Tongue (tissue), 3 donors: ENCODE measurements around the gene MRGPRX3. TPM values are rescaled to one million over a fixed set of nuclear protein-coding genes. Genes with fewer than 3 reads are reported as not detected.

Experiments used
- DNase-seq: peaks from one replicate; pipeline ENCODE4 v3.0.0-alpha.2; 2015
- small RNA-seq: library from RNA; depleted of rRNA; stranded (forward); fragments of <200 nt; gene quantifications from one replicate; pipeline ENCODE3, GENCODE V24; 2014; ENCODE audit warnings: low replicate concordance
- total RNA-seq: library from RNA; depleted of rRNA; stranded (reverse); fragments of >200 nt; gene quantifications from one replicate; pipeline ENCODE4 v1.2.3, GENCODE V29; 2014

Gene MRGPRX3
- total RNA-seq, 1 donor from 2014 or later: 0.51 TPM

- DNase-seq: peak; percentile 3
Measured at GRCh38 chr11:18171377-18172000, 39.1 kb downstream of the MRGPRX3 start.

GRCh38 chr11:18172666-18173065, 40.3 kb downstream of the MRGPRX3 start, which contains the start of gene MRGPRX4:
MRGPRX4 (plus strand) TSS chr11:18172837; CDS start chr11:18173257, 420 bp downstream.
- no peak for DNase-seq

- no peak for DNase-seq
Measured at GRCh38 chr11:18173225-18173866, 41.0 kb downstream of the MRGPRX3 start.

Small RNA genes lying within 50 kb of the gene (small RNA-seq; reads per million reads assigned to genes)
- gene HIGD1AP5: not detected

Other genes with a start within 250 kb of the MRGPRX3 start
- gene SERGEF, start 119.5 kb upstream of the MRGPRX3 start, total RNA-seq: 17.7 TPM
- gene TPH1, start 86.3 kb upstream of the MRGPRX3 start, total RNA-seq: 0.21 TPM
- 16.2 TPM for gene SAAL1, start 26.5 kb upstream of the MRGPRX3 start, total RNA-seq
- gene MRGPRX4, start 40.3 kb downstream of the MRGPRX3 start, total RNA-seq: not detected
- gene SAA4, start 104.2 kb downstream of the MRGPRX3 start, total RNA-seq: not detected
- gene SAA2, start 116.1 kb downstream of the MRGPRX3 start, total RNA-seq: not detected
- 2.4 TPM for gene SAA1, start 133.7 kb downstream of the MRGPRX3 start, total RNA-seq
- 24.3 TPM for gene HPS5, start 189.6 kb downstream of the MRGPRX3 start, total RNA-seq
- 69.6 TPM for gene GTF2H1, start 190.0 kb downstream of the MRGPRX3 start, total RNA-seq